Measurements from ENCODE around the gene UBQLN2.

DNA sequence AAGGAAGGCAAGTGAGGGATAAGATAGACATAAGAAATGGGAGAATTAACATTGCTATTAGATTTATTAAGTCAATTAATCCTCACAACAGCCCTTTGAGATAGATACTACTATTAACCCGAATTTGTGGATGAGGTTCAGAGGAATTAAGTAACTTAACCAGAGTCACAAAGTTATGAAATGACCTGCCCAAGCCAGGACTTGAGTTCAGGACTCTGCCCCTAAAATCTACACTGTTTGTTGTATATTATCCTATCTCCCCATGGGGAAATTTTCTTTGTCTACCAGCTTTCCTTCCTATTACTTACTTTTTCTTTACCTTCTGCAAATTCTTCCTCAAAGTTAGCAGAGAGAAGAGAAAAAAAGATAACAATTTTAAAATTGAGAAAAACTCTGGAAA, 33.4 kb upstream of the UBQLN2 start:
- TF ChIP-seq, protein P1, sequence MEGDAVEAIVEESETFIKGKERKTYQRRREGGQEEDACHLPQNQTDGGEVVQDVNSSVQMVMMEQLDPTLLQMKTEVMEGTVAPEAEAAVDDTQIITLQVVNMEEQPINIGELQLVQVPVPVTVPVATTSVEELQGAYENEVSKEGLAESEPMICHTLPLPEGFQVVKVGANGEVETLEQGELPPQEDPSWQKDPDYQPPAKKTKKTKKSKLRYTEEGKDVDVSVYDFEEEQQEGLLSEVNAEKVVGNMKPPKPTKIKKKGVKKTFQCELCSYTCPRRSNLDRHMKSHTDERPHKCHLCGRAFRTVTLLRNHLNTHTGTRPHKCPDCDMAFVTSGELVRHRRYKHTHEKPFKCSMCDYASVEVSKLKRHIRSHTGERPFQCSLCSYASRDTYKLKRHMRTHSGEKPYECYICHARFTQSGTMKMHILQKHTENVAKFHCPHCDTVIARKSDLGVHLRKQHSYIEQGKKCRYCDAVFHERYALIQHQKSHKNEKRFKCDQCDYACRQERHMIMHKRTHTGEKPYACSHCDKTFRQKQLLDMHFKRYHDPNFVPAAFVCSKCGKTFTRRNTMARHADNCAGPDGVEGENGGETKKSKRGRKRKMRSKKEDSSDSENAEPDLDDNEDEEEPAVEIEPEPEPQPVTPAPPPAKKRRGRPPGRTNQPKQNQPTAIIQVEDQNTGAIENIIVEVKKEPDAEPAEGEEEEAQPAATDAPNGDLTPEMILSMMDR (IDR thresholded peaks at IDR 0.05): no peak
- no peak for TF ChIP-seq POLR2A (IDR thresholded peaks at IDR 0.05)
